Breast epithelium (tissue), 4 donors: ENCODE data around the gene SCD5. TPM values are rescaled to one million over a fixed set of nuclear protein-coding genes. Genes with fewer than 3 reads are reported as not detected.
"Not testable (repeated sequence)": the region's sequence is repeated elsewhere in the genome, so short reads cannot be mapped to it uniquely, and the experiment has no call there.

Source experiments
- DNase-seq, 2 donors: peaks; one replicate each; pipeline ENCODE4 v3.0.0-alpha.2; 2019; ENCODE audit warnings: low spot score in 2 of 2
- H3K27ac ChIP-seq, 2 donors: fragments of 200-600 bp; sonication (generic) in 1 of 2; one replicate each; pipeline ENCODE4 v1.5.1; 2016 to 2019; ENCODE audit warnings: mild to moderate bottlenecking in 1 of 2
- H3K27me3 ChIP-seq, 2 donors: fragments of 200-600 bp; sonication (generic) in 1 of 2; one replicate each; pipeline versions ENCODE4 v1.5.1 to v1.6.0; 2017 to 2019; ENCODE audit warnings: control low read depth in 1 of 2, mild to moderate bottlenecking in 1 of 2
- H3K36me3 ChIP-seq: fragments of 200-600 bp; one replicate; pipeline ENCODE4 v1.5.1; 2019
- H3K4me1 ChIP-seq, 2 donors: fragments of 200-600 bp; sonication (generic); one replicate each; pipeline ENCODE4 v1.5.1; 2016 to 2019; ENCODE audit warnings: control low read depth in 1 of 2
- H3K4me3 ChIP-seq, 3 donors: fragments of 200-600 bp; sonication (generic); 1 replicate in 2 of 3; 2 replicates in 1 of 3; pipeline ENCODE4 v1.5.1; 2016 to 2019; ENCODE audit warnings: mild to moderate bottlenecking in 3 of 3, moderate library complexity in 2 of 3
- H3K9me3 ChIP-seq, 2 donors: fragments of 200-600 bp; sonication (generic) in 1 of 2; one replicate each; pipeline ENCODE4 v1.5.1; 2016 to 2019; ENCODE audit warnings: control low read depth in 1 of 2
- CTCF ChIP-seq, 3 donors: fragments of 450-650 bp; IDR thresholded peaks; one replicate each; pipeline ENCODE4 v1.5.1; 2016 to 2017; ENCODE audit warnings: antibody characterized with exemption in 3 of 3, mild to moderate bottlenecking in 3 of 3, moderate library complexity in 3 of 3
- POLR2A ChIP-seq: fragments of 450-650 bp; IDR thresholded peaks from one replicate; pipeline ENCODE4 v1.6.1; 2016; ENCODE audit warnings: antibody characterized with exemption, mild to moderate bottlenecking, moderate library complexity
- POLR2AphosphoS5 ChIP-seq, 3 donors: sonication (generic); formaldehyde crosslinking; IDR thresholded peaks; one replicate each; pipeline ENCODE4 v1.6.1; 2017; ENCODE audit warnings: antibody characterized with exemption in 3 of 3
- intact Hi-C: fragments of 100-400 bp; cut with DNase I; formaldehyde crosslinking; loops from one replicate; pipeline ENCODE4 v1.15.1; 2023; ENCODE audit warnings: low total_unique reads
- total RNA-seq, 3 donors: library from RNA; depleted of rRNA; stranded (reverse); fragments of >200 nt; gene quantifications; one replicate each; pipeline ENCODE4 v1.1.0, GENCODE V29; 2016

SCD5 gene
- total RNA-seq, 3 donors from 2014 or later: 9.8 to 17.0 (median 14.7) TPM

GRCh38 chr4:82823062-82823461 is 24.5 kb upstream of the SCD5 start:
- Histone ChIP-seq H3K9me3 (no peaks in the 10 kb centered on the region), H3K4me1 (no peaks in the 10 kb centered on the region), H3K27ac (no peak overlapping the region), H3K4me3 (no peak overlapping the region), H3K36me3 (peaks cover 17% of the 10 kb centered on the region), H3K27me3 (no peaks in the 10 kb centered on the region)
- DNase-seq: no peak
- no peak for TF ChIP-seq CTCF (IDR thresholded peaks at IDR 0.05)
- intact Hi-C loops: no loop called here

- intact Hi-C loops: no loop called here
- no peak for TF ChIP-seq CTCF (IDR thresholded peaks at IDR 0.05)
- TF ChIP-seq POLR2AphosphoS5 (IDR thresholded peaks at IDR 0.05): no peak
- TF ChIP-seq POLR2A: no peak
These were observed 22.1 kb upstream of the SCD5 start for GRCh38 chr4:82820689-82821088.

GRCh38 chr4:82818664-82819662 is 20.4 kb upstream of the SCD5 start:
- no peak for DNase-seq
- TF ChIP-seq POLR2AphosphoS5 (IDR thresholded peaks at IDR 0.05): no peak
- TF ChIP-seq CTCF (IDR thresholded peaks at IDR 0.05): no peak
- TF ChIP-seq POLR2A: no peak
- no peaks in the 10 kb centered on the region for H3K9me3 ChIP-seq
- H3K36me3 ChIP-seq: peaks cover 12% of the 10 kb centered on the region
- intact Hi-C loops: no loop called here
- H3K27me3 ChIP-seq: no peaks in the 10 kb centered on the region
- H3K27ac ChIP-seq: no peak overlapping the region
- no peak overlapping the region for H3K4me3 ChIP-seq
- H3K4me1 ChIP-seq: no peaks in the 10 kb centered on the region

More at GRCh38 chr4:82820689-82821088, 22.1 kb upstream of the SCD5 start:
- peaks cover 13% of the 10 kb centered on the region for H3K36me3 ChIP-seq
- no peaks in the 10 kb centered on the region for H3K4me1 ChIP-seq
- no peaks in the 10 kb centered on the region for H3K9me3 ChIP-seq
- DNase-seq: no peak
- H3K27me3 ChIP-seq: no peaks in the 10 kb centered on the region
- H3K4me3 ChIP-seq: no peak overlapping the region
- no peak overlapping the region for H3K27ac ChIP-seq

- H3K4me1 ChIP-seq, H3K27me3 ChIP-seq, H3K36me3 ChIP-seq, H3K4me3 ChIP-seq, H3K27ac ChIP-seq, intact Hi-C loops, H3K9me3 ChIP-seq, DNase-seq: not testable (repeated sequence)
These were observed 18.3 kb upstream of the SCD5 start for GRCh38 chr4:82816874-82817273.

- no peak for TF ChIP-seq CTCF (IDR thresholded peaks at IDR 0.05)
- no peak for TF ChIP-seq POLR2A
- TF ChIP-seq POLR2AphosphoS5 (IDR thresholded peaks at IDR 0.05): no peak
- no peaks in the 10 kb centered on the region for H3K27me3 ChIP-seq
- intact Hi-C loops: no loop called here
These were observed 15.4 kb upstream of the SCD5 start for GRCh38 chr4:82814034-82814433.

More at GRCh38 chr4:82814034-82814433, 15.4 kb upstream of the SCD5 start:
- no peak for DNase-seq
- H3K4me1 ChIP-seq: no peaks in the 10 kb centered on the region
- no peak overlapping the region for H3K4me3 ChIP-seq
- H3K36me3 ChIP-seq: peaks cover 4% of the 10 kb centered on the region
- H3K27ac ChIP-seq: no peak overlapping the region
- H3K9me3 ChIP-seq: no peaks in the 10 kb centered on the region
